Ovary (tissue), 9 donors: ENCODE results near the gene KNDC1. TPM values are rescaled to one million over a fixed set of nuclear protein-coding genes. Genes with fewer than 3 reads are reported as not detected.

ENCODE experiments used
- DNase-seq, 5 donors: peaks; one replicate each; pipeline ENCODE4 v3.0.0-alpha.2; 2019 to 2020
- H3K27ac ChIP-seq, 2 donors: fragments of 200-600 bp; one replicate each; pipeline versions ENCODE4 v1.5.1 to v1.8.0; 2019 to 2022
- H3K27me3 ChIP-seq: fragments of 200-600 bp; one replicate; pipeline ENCODE4 v1.8.0; 2022
- H3K36me3 ChIP-seq: fragments of 200-600 bp; sonication (generic); one replicate; pipeline ENCODE4 v1.5.1; 2019
- H3K4me1 ChIP-seq: one replicate; pipeline ENCODE4 v1.8.1; 2013; ENCODE audit warnings: mild to moderate bottlenecking, moderate library complexity; ENCODE audit not compliant: insufficient read depth
- H3K4me3 ChIP-seq: fragments of 200-600 bp; sonication (generic); one replicate; pipeline ENCODE4 v1.5.1; 2017
- H3K9me3 ChIP-seq, 2 donors: fragments of 200-600 bp in 1 of 2; sonication (generic) in 1 of 2; one replicate each; pipeline versions ENCODE4 v1.5.1 to v1.8.1; 2013 to 2019; ENCODE audit warnings: mild to moderate bottlenecking in 1 of 2, moderate library complexity in 1 of 2
- EP300 ChIP-seq: sonication (generic); formaldehyde crosslinking; IDR thresholded peaks from one replicate; pipeline ENCODE4 v1.6.1; 2017; ENCODE audit warnings: antibody characterized with exemption
- POLR2A ChIP-seq: fragments of 450-650 bp; IDR thresholded peaks from one replicate; pipeline ENCODE4 v1.6.1; 2017; ENCODE audit warnings: antibody characterized with exemption, mild to moderate bottlenecking, moderate library complexity
- WGBS, 3 donors: extraction: QIAGEN DNeasy Blood & Tissue Kit in 1 of 3; methylation state at CpG; one replicate each; pipeline versions ENCODE4 v1.1.5 to v1.1.7; 2013 to 2017; 5-methylcytosine and 5-hydroxymethylcytosine counted together
- intact Hi-C, 4 donors: fragments of 100-400 bp; cut with DNase I; formaldehyde crosslinking; loops; one replicate each; pipeline versions ENCODE4 v1.11.0 to v1.15.1; 2022 to 2023
- polyA plus RNA-seq, 2 donors: library from polyadenylated mRNA; stranded (reverse); fragments of 200-250 nt in 1 of 2; fragments of 350-450 nt in 1 of 2; fragmentation: Illumina TruSeq in 1 of 2; extraction: RNeasy Lipid Tissue Mini Kit (QIAGEN cat#74804) in 1 of 2; gene quantifications; one replicate each; pipeline ENCODE4 v1.2.3, GENCODE V29; 2013 to 2014
- total RNA-seq, 7 donors: library from RNA; depleted of rRNA in 2 of 7; stranded (reverse); fragments of >200 nt in 2 of 7; fragmentation: NEBNext Ultra II Directional in 3 of 7; extraction: Animal tissue kit (Norgen Biotek cat#: 25700) in 3 of 7; gene quantifications; one replicate each; pipeline versions ENCODE4 v1.1.0 to v1.2.4, GENCODE V29; 2016 to 2023
- TF ChIP-seq, protein P1 (sequence below), 3 donors: fragments of 450-650 bp in 2 of 3; fragments of 200-600 bp in 1 of 3; IDR thresholded peaks; one replicate each; pipeline versions ENCODE4 v1.5.1 to v1.8.0; 2016 to 2022; ENCODE audit warnings: antibody characterized with exemption in 3 of 3, mild to moderate bottlenecking in 1 of 3
- donor health status: DM: no; HTN: no; CAD: no; lungs with moderate emphysema.
- donor health status: DM: no; HTN: no; CAD: no.
- donor health status: Bipolar disorder and iron deficiency.
- donor health status: DM: yes; HTN: yes; CAD: no.
- donor health status: DM: no; HTN: no; CAD: no.
- donor health status: DM: yes; HTN: yes; CAD: no.

KNDC1 gene
- total and polyA plus RNA-seq, 9 donors = 0.67 to 34.9 (median 16.6) TPM

DNA sequence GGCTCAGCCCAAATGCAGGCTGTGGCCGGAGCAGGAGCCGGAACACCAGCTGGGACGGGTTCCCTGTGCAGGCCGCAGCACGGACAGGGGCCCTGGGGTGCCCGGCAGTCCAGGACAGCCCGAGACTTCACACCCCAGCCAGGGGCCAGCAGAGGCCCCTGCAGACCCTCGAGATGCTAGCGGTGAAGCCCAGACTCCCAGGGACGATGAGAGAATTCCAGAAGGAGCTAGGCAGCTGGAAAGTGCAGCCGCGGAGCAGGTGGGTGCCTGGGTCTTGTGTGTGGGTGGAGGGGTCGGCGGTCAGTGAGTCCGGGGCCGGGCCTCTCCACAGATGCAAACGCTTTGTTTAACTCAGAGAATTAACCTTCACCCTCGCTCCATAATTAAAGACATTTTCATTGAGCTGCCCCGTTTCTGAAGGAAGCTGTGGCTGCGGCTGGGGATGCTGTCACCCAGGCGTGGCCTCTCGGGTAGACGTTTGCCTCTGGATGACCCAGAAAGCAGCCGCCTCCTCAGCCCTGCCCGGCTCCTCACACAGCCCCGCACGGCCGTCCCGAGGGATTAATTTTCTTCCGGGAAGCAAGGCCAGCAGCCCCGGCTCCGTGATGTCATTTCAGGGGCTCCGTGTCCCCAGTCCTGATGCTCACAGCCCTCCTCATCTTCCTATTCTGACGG lies 26.5 kb downstream of the KNDC1 start:
- H3K27ac ChIP-seq = no peak overlapping the region
- no peaks in the 10 kb centered on the region for H3K27me3 ChIP-seq
- 74 to 82% (median 77%) methylated on average over 34 of the region's 34 CpGs for WGBS, 3 donors
- no peak for DNase-seq
- H3K36me3 ChIP-seq = no peaks in the 10 kb centered on the region
- intact Hi-C loops = no loop called here
- no peaks in the 10 kb centered on the region for H3K4me1 ChIP-seq
- no peak for TF ChIP-seq EP300
- TF ChIP-seq, protein P1, sequence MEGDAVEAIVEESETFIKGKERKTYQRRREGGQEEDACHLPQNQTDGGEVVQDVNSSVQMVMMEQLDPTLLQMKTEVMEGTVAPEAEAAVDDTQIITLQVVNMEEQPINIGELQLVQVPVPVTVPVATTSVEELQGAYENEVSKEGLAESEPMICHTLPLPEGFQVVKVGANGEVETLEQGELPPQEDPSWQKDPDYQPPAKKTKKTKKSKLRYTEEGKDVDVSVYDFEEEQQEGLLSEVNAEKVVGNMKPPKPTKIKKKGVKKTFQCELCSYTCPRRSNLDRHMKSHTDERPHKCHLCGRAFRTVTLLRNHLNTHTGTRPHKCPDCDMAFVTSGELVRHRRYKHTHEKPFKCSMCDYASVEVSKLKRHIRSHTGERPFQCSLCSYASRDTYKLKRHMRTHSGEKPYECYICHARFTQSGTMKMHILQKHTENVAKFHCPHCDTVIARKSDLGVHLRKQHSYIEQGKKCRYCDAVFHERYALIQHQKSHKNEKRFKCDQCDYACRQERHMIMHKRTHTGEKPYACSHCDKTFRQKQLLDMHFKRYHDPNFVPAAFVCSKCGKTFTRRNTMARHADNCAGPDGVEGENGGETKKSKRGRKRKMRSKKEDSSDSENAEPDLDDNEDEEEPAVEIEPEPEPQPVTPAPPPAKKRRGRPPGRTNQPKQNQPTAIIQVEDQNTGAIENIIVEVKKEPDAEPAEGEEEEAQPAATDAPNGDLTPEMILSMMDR (IDR thresholded peaks at IDR 0.05) = no peak
- no peak for TF ChIP-seq POLR2A
- no peak overlapping the region for H3K4me3 ChIP-seq
- no peaks in the 10 kb centered on the region for H3K9me3 ChIP-seq

DNA sequence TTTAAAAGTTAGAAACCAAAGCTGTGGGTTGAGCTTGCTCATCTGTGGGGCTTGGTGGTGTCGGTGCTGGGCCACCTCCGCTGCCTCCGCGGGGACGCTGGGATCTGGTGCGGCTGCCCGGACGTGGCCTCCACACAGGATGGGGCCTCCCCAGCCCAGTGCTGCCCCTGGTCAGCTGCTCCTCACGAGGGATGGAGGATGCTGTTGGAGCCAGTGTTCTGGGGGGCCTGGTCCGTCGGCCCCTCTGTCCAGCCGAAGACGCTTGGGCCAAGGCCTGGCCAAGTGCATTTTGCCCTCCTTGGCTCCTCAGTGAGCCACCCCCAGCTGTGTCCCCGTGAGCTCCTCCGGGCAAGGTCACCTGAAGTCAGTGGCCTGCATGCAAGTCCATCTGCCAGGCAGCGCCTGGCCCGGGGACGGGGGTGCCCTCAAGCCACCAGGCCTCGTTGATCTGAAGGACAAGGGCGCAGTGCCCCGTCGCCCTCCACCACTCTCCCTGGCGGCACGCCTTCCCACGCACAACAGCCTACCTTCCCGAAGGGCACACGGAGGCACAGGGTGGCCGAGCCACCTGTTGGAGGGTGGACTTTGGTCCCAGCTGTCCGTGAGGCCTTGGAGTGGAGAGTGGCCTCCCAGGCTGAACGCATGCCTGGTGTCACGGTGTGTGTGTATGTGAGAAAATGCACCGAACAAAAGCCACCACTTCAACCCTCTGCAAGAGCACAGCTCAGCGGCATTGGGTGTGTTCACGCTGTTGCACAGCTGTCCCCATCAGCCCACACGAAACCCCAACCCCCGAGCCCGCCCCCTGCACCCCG lies 27.3 kb downstream of the KNDC1 start:
- Histone ChIP-seq H3K36me3 (no peaks in the 10 kb centered on the region), H3K27ac (no peak overlapping the region), H3K27me3 (no peaks in the 10 kb centered on the region), H3K9me3 (no peaks in the 10 kb centered on the region), H3K4me3 (no peak overlapping the region), H3K4me1 (no peaks in the 10 kb centered on the region)
- DNase-seq = peak in 1 of 5 donors; percentile 19
- intact Hi-C loops = no loop called here
- 88 to 91% (median 91%) methylated on average over 36 to 38 of the region's 38 CpGs for WGBS, 3 donors
- no peak for TF ChIP-seq EP300
- TF ChIP-seq, protein P1 (IDR thresholded peaks at IDR 0.05) = no peak
- TF ChIP-seq POLR2A = no peak

- intact Hi-C loops = no loop called here
- Histone ChIP-seq H3K36me3 (no peaks in the 10 kb centered on the region), H3K9me3 (no peaks in the 10 kb centered on the region), H3K27ac (no peak overlapping the region), H3K27me3 (no peaks in the 10 kb centered on the region), H3K4me1 (no peaks in the 10 kb centered on the region), H3K4me3 (no peak overlapping the region)
- DNase-seq = peak in 1 of 5 donors; percentile 15
- no peak for TF ChIP-seq POLR2A
- TF ChIP-seq EP300 = no peak
- TF ChIP-seq, protein P1 (IDR thresholded peaks at IDR 0.05) = no peak
- WGBS, 3 donors = 84 to 89% (median 89%) methylated on average over 37 to 38 of the region's 38 CpGs
Observed at GRCh38 chr10:133187906-133188681, 28.1 kb downstream of the KNDC1 start.

DNA sequence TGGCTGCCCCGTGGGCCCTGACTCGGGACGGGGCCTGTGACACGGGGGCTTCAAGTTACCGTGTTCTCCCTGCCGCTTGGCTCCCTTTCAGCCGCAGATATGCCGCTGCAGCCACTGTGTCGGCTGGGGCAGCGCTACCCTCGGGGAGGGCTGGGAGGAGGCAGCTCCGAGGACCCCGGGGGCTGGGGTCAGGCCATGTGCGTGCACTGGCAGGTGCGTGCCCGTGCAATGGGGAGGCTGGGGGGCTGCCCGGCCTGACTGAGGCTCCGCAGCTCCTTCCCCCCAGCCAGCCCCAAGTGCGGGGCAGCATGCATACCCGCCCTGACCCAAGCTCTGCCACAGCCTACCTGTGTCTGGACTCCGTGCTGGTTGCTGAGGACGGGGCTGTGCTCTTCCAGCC lies 29.2 kb downstream of the KNDC1 start:
- TF ChIP-seq, protein P1 (IDR thresholded peaks at IDR 0.05) = no peak
- TF ChIP-seq EP300 (no peak), POLR2A (no peak)
- WGBS, 3 donors = 84 to 92% (median 92%) methylated on average over 22 of the region's 22 CpGs
- H3K36me3 ChIP-seq = no peaks in the 10 kb centered on the region

More for the DNA sequence above, 29.2 kb downstream of the KNDC1 start:
- Histone ChIP-seq H3K4me1 (no peaks in the 10 kb centered on the region), H3K4me3 (no peak overlapping the region), H3K27me3 (no peaks in the 10 kb centered on the region), H3K9me3 (no peaks in the 10 kb centered on the region), H3K27ac (no peak overlapping the region)
- intact Hi-C loops = no loop called here
- DNase-seq = peak in 1 of 5 donors; percentile 17
